ENCODE measurements around the gene DNAH8. TPM values are rescaled to one million over a fixed set of nuclear protein-coding genes. Genes with fewer than 3 reads are reported as not detected.

The DNAH8 gene
- total RNA-seq, 1 donor from 2014 or later, result not detected

GRCh38 chr6:38897507-38897906 is 182.4 kb downstream of the DNAH8 start:
- Histone ChIP-seq H2AFZ (ENCODE audit: low read depth, low read length) (no peak overlapping the region), H3K9me3 (ENCODE audit: insufficient read depth, low read depth, low read length) (no peaks in the 10 kb centered on the region), H3K36me3 (ENCODE audit: insufficient read depth, low read length) (no peaks in the 10 kb centered on the region), H4K20me1 (ENCODE audit: insufficient read depth, low read length) (no peaks in the 10 kb centered on the region), H3K9ac (ENCODE audit: low read length) (no peak overlapping the region), H3K79me2 (ENCODE audit: insufficient read depth, low read length) (no peaks in the 10 kb centered on the region), H3K4me2 (ENCODE audit: low read length) (no peak overlapping the region), H3K27ac (ENCODE audit: low read depth, low read length) (no peak overlapping the region), H3K27me3 (ENCODE audit: insufficient read depth, low read length) (no peaks in the 10 kb centered on the region), H3K4me1 (ENCODE audit: insufficient read depth, low read length) (no peaks in the 10 kb centered on the region), H3K4me3 (ENCODE audit: insufficient read depth, low read depth, low read length) (no peak overlapping the region)
- Mint-ChIP-seq H3K4me3 (ENCODE audit: unreplicated experiment) (no peak overlapping the region), H3K4me1 (ENCODE audit: low read depth, unreplicated experiment) (no peaks in the 10 kb centered on the region), H3K27ac (ENCODE audit: unreplicated experiment) (no peak overlapping the region), H3K36me3 (ENCODE audit: low read depth, unreplicated experiment) (no peaks in the 10 kb centered on the region), H3K27me3 (ENCODE audit: low read depth, unreplicated experiment) (peaks cover 4% of the 10 kb centered on the region), H3K9me3 (ENCODE audit: unreplicated experiment) (peaks cover 2% of the 10 kb centered on the region)
- no peak for FAIRE-seq
- no peak for DNase-seq (ENCODE audit: low read depth)
- no peak for TF ChIP-seq CTCF (IDR thresholded peaks at IDR 0.05; ENCODE audit: insufficient read depth, low read depth, low read length)
- no peak for TF ChIP-seq EZH2 (IDR thresholded peaks at IDR 0.05; ENCODE audit: insufficient read depth, low read length)

- H4K20me1 ChIP-seq (ENCODE audit: insufficient read depth, low read length), result no peaks in the 10 kb centered on the region
- Mint-ChIP-seq H3K9me3 (ENCODE audit: unreplicated experiment) (no peaks in the 10 kb centered on the region), H3K27ac (ENCODE audit: unreplicated experiment) (no peak overlapping the region), H3K36me3 (ENCODE audit: low read depth, unreplicated experiment) (no peaks in the 10 kb centered on the region), H3K27me3 (ENCODE audit: low read depth, unreplicated experiment) (no peaks in the 10 kb centered on the region), H3K4me3 (ENCODE audit: unreplicated experiment) (no peak overlapping the region), H3K4me1 (ENCODE audit: low read depth, unreplicated experiment) (no peaks in the 10 kb centered on the region)
- no peaks in the 10 kb centered on the region for H3K27me3 ChIP-seq (ENCODE audit: insufficient read depth, low read length)
- no peak overlapping the region for H2AFZ ChIP-seq (ENCODE audit: low read depth, low read length)
- no peak overlapping the region for H3K9ac ChIP-seq (ENCODE audit: low read length)
- H3K79me2 ChIP-seq (ENCODE audit: insufficient read depth, low read length), result no peaks in the 10 kb centered on the region
- H3K4me2 ChIP-seq (ENCODE audit: low read length), result no peak overlapping the region
- no peaks in the 10 kb centered on the region for H3K9me3 ChIP-seq (ENCODE audit: insufficient read depth, low read depth, low read length)
- DNase-seq (ENCODE audit: low read depth) (no peak), FAIRE-seq (no peak)
- H3K4me1 ChIP-seq (ENCODE audit: insufficient read depth, low read length), result no peaks in the 10 kb centered on the region
- TF ChIP-seq EZH2 (IDR thresholded peaks at IDR 0.05; ENCODE audit: insufficient read depth, low read length) (no peak), CTCF (IDR thresholded peaks at IDR 0.05; ENCODE audit: insufficient read depth, low read depth, low read length) (no peak)
- H3K27ac ChIP-seq (ENCODE audit: low read depth, low read length), result no peak overlapping the region
- H3K36me3 ChIP-seq (ENCODE audit: insufficient read depth, low read length), result no peaks in the 10 kb centered on the region
- no peak overlapping the region for H3K4me3 ChIP-seq (ENCODE audit: insufficient read depth, low read depth, low read length)
Measured at GRCh38 chr6:38901802-38902522, 186.9 kb downstream of the DNAH8 start.

GRCh38 chr6:38906582-38906981 is 191.5 kb downstream of the DNAH8 start:
- H3K9ac ChIP-seq (ENCODE audit: low read length), result no peak overlapping the region
- Mint-ChIP-seq H3K27ac (ENCODE audit: unreplicated experiment) (no peak overlapping the region), H3K36me3 (ENCODE audit: low read depth, unreplicated experiment) (no peaks in the 10 kb centered on the region), H3K27me3 (ENCODE audit: low read depth, unreplicated experiment) (no peaks in the 10 kb centered on the region), H3K4me3 (ENCODE audit: unreplicated experiment) (no peak overlapping the region), H3K4me1 (ENCODE audit: low read depth, unreplicated experiment) (no peaks in the 10 kb centered on the region), H3K9me3 (ENCODE audit: unreplicated experiment) (no peaks in the 10 kb centered on the region)
- no peak overlapping the region for H3K27ac ChIP-seq (ENCODE audit: low read depth, low read length)
- no peaks in the 10 kb centered on the region for H3K4me1 ChIP-seq (ENCODE audit: insufficient read depth, low read length)
- no peaks in the 10 kb centered on the region for H4K20me1 ChIP-seq (ENCODE audit: insufficient read depth, low read length)
- no peaks in the 10 kb centered on the region for H3K9me3 ChIP-seq (ENCODE audit: insufficient read depth, low read depth, low read length)
- H3K4me2 ChIP-seq (ENCODE audit: low read length), result no peak overlapping the region
- no peaks in the 10 kb centered on the region for H3K27me3 ChIP-seq (ENCODE audit: insufficient read depth, low read length)
- H3K79me2 ChIP-seq (ENCODE audit: insufficient read depth, low read length), result no peaks in the 10 kb centered on the region
- FAIRE-seq (no peak), DNase-seq (ENCODE audit: low read depth) (no peak)
- TF ChIP-seq EZH2 (IDR thresholded peaks at IDR 0.05; ENCODE audit: insufficient read depth, low read length) (no peak), CTCF (IDR thresholded peaks at IDR 0.05; ENCODE audit: insufficient read depth, low read depth, low read length) (no peak)
- H3K4me3 ChIP-seq (ENCODE audit: insufficient read depth, low read depth, low read length), result no peak overlapping the region
- no peaks in the 10 kb centered on the region for H3K36me3 ChIP-seq (ENCODE audit: insufficient read depth, low read length)
- no peak overlapping the region for H2AFZ ChIP-seq (ENCODE audit: low read depth, low read length)
